ENCODE results near the gene PDCD2.
A peak's percentile ranks its signal among the peaks of the same experiment; 100 is the strongest.

Gene PDCD2

GRCh38 chr6:170572704-170573466 is 11.6 kb downstream of the PDCD2 start:
- DNase-seq: no peak
- no peak for TF ChIP-seq CTCF (IDR thresholded peaks at IDR 0.05; ENCODE audit: low read depth, low read length)

DNA sequence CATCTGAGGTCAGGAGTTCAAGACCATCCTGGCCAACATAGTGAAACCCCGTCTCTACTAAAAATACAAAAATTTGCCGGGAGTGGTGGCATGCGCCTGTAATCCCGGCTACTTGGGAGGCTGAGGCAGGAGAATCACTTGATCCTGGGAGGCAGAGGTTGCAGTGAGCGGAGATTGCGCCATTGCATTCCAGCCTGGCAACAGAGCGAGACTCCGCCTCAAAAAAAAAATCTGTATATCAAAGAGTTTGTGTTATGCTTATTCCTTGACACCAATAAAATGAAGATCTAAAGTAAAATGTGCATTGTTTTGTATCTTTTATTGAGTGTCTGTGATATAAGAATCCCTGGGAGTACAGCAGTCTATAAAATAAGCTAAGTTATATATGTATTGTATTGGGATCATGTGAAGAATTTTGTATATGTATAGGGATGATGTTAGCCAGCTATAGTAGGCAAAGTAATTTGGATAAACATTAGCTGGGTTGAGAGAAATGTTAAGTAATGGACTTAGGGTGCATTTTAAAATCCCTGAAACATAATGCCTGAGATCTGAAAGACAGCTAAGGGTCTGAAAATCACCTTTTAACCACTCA is 19.4 kb downstream of the PDCD2 start:
- Histone ChIP-seq H3K4me1 (no peaks in the 10 kb centered on the region), H3K27me3 (no peaks in the 10 kb centered on the region), H3K36me3 (peaks cover 73% of the 10 kb centered on the region), H3K9me3 (no peaks in the 10 kb centered on the region), H3K4me3 (ENCODE audit: low read depth, low read length) (no peak overlapping the region)
- no peak for TF ChIP-seq CTCF (IDR thresholded peaks at IDR 0.05; ENCODE audit: low read depth, low read length)
- no peak for DNase-seq

More at GRCh38 chr6:170572704-170573466, 11.6 kb downstream of the PDCD2 start:
- H3K36me3 ChIP-seq: peaks cover 54% of the 10 kb centered on the region
- H3K27me3 ChIP-seq: no peaks in the 10 kb centered on the region
- no peaks in the 10 kb centered on the region for H3K4me1 ChIP-seq
- no peaks in the 10 kb centered on the region for H3K9me3 ChIP-seq
- H3K4me3 ChIP-seq (ENCODE audit: low read depth, low read length): no peak overlapping the region

DNA sequence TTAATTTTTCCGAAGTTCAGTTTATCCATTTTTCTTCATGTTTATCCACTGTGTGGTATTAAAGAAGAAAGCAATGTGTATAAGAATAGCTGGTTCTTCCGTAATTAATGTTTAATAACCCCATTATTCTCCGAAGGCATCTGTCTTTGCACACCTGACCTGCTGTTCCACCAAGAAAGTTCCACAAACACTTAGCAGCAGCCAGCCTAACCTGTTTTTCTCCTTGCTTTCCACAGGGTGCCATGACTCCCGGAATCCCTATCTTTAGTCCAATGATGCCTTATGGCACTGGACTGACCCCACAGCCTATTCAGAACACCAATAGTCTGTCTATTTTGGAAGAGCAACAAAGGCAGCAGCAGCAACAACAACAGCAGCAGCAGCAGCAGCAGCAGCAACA is 22.9 kb downstream of the PDCD2 start:
- DNase-seq: no peak
- Histone ChIP-seq H3K27me3 (no peaks in the 10 kb centered on the region), H3K9me3 (no peaks in the 10 kb centered on the region), H3K4me1 (no peaks in the 10 kb centered on the region), H3K4me3 (ENCODE audit: low read depth, low read length) (no peak overlapping the region), H3K36me3 (peaks cover 55% of the 10 kb centered on the region)
- TF ChIP-seq CTCF (IDR thresholded peaks at IDR 0.05; ENCODE audit: low read depth, low read length): no peak

DNA sequence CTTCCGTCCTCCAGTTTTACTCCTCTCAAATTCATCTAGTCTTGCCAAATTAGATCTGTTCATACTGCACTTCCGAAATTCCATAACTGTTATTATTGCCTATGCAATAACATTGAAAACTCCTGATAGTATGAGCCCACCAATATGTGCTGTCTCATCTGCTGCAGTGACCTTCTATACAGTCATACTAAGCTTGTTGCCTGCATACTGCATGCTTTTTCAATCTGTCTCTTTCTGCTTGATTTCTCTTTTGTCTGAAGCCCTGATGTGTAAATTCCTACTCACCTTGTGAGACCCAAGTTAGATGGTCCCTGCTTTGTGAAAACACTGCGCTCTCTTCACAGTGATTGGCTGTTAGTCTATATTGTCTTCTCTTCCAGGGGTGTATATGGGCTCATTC is 29.1 kb downstream of the PDCD2 start:
- Histone ChIP-seq H3K27me3 (no peaks in the 10 kb centered on the region), H3K36me3 (peaks cover 24% of the 10 kb centered on the region), H3K4me3 (ENCODE audit: low read depth, low read length) (peak overlapping the region; percentile 99), H3K4me1 (no peaks in the 10 kb centered on the region), H3K9me3 (no peaks in the 10 kb centered on the region)
- no peak for TF ChIP-seq CTCF (IDR thresholded peaks at IDR 0.05; ENCODE audit: low read depth, low read length)
- DNase-seq: no peak

DNA sequence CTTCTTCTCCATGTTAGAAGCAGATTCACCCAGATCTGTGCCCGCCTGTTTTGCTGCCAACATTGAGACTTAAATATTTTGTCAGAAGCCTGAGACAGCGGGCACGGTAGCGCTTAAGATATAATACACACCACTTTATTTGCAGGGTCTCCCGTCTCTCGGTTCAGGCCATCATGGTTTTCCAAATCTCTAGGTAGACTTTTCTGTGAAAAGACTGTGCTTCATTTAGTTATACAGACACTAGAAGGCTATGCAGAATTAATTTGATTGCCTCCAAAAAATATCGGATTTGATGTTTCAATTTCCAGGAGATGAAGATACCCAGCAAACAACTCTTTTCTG is 29.7 kb downstream of the PDCD2 start:
- no peak for DNase-seq
- Histone ChIP-seq H3K9me3 (no peaks in the 10 kb centered on the region), H3K27me3 (no peaks in the 10 kb centered on the region), H3K4me3 (ENCODE audit: low read depth, low read length) (peak overlapping the region; percentile 99), H3K36me3 (peaks cover 22% of the 10 kb centered on the region), H3K4me1 (no peaks in the 10 kb centered on the region)
- TF ChIP-seq CTCF (IDR thresholded peaks at IDR 0.05; ENCODE audit: low read depth, low read length): no peak
